ENCODE results near the gene TACO1. TPM values are rescaled to one million over a fixed set of nuclear protein-coding genes. Genes with fewer than 3 reads are reported as not detected.

The TACO1 gene
- polyA plus RNA-seq, 4 donors, result 24.1 to 48.8 (median 32.5) TPM

DNA sequence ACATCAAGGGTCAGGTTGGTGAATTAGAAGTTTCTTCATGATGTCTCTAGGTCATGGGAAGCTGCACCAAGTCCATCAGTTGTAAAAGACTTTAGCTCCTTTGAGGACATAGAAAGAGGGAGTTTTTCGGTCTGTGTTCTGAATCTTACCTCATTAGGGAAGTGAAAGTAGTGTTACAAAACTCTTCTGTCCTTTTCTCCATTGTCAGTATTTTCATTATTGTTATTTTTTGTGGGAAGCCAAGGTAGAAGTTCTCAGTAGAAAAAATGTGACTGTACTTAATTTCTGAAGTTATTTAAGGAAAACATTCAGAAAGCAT lies 45.8 kb downstream of the TACO1 start:
- FAIRE-seq (no peak), DNase-seq (no peak)
- peaks cover 0 to 10% (median 5%) of the 10 kb centered on the region in 3 donors for H3K36me3 ChIP-seq (ENCODE audit: control insufficient read depth in 3 of 3, insufficient read depth in 2 of 3, low read depth in 1 of 3, low read length in 3 of 3)
- WGBS, 3 donors, result 71 to 88% (median 78%) methylated on average over 1 of the region's 1 CpG
- no peak overlapping the region for H3K4me3 ChIP-seq (ENCODE audit: low read depth in 1 of 3, low read length in 3 of 3)
- H3K9me3 ChIP-seq (ENCODE audit: control insufficient read depth in 2 of 2, insufficient read depth in 1 of 2, low read depth in 1 of 2, low read length in 1 of 2), result no peaks in the 10 kb centered on the region
- H3K4me1 ChIP-seq (ENCODE audit: control insufficient read depth in 3 of 3, insufficient read depth in 2 of 3, low read depth in 1 of 3, low read length in 2 of 3), result no peaks in the 10 kb centered on the region
- H3K27ac ChIP-seq (ENCODE audit: low read depth in 1 of 3, low read length in 2 of 3), result no peak overlapping the region
- H3K27me3 ChIP-seq (ENCODE audit: control insufficient read depth in 3 of 3, insufficient read depth in 3 of 3, low read length in 3 of 3), result no peaks in the 10 kb centered on the region

DNA sequence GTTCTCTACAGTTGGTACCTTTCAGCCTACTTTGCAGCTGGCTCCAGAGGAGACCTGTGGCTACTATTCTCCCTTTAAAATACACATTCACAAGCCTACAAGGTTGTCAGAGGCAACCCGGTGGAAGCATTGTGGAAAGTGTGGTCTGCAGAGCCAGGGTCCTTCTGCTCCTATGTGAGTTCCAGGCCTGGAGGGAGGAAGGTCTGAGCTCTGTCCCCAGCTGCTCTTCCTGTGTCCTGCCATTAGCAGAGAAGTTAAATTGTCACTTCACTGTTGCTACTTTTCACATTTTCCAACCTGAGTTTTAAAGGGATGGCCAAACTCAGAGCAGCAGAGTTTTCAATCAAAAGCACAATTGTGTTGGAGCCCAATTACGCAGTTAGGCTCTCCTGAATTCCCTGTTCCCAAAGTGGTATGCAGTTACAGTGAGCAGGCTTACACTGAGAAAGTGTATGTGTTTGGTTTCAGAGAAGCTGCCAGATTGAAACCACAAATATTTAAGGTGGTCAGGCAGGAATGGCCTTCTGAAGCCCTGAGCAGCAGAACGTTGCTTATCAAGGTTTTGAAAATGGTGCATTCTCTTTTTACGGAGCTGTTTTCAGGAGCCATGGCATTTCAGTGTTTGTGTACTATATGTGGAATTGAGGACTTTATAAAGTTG lies 46.5 kb downstream of the TACO1 start:
- Histone ChIP-seq H3K27me3 (ENCODE audit: control insufficient read depth in 3 of 3, insufficient read depth in 3 of 3, low read length in 3 of 3) (no peaks in the 10 kb centered on the region), H3K27ac (ENCODE audit: low read depth in 1 of 3, low read length in 2 of 3) (no peak overlapping the region), H3K9me3 (ENCODE audit: control insufficient read depth in 2 of 2, insufficient read depth in 1 of 2, low read depth in 1 of 2, low read length in 1 of 2) (no peaks in the 10 kb centered on the region), H3K4me3 (ENCODE audit: low read depth in 1 of 3, low read length in 3 of 3) (no peak overlapping the region), H3K4me1 (ENCODE audit: control insufficient read depth in 3 of 3, insufficient read depth in 2 of 3, low read depth in 1 of 3, low read length in 2 of 3) (no peaks in the 10 kb centered on the region), H3K36me3 (ENCODE audit: control insufficient read depth in 3 of 3, insufficient read depth in 2 of 3, low read depth in 1 of 3, low read length in 3 of 3) (peaks cover 0 to 10% (median 6%) of the 10 kb centered on the region in 3 donors)
- no peak for FAIRE-seq
- no peak for DNase-seq
- WGBS, 3 donors, result 84 to 91% (median 88%) methylated on average over 4 of the region's 4 CpGs

DNA sequence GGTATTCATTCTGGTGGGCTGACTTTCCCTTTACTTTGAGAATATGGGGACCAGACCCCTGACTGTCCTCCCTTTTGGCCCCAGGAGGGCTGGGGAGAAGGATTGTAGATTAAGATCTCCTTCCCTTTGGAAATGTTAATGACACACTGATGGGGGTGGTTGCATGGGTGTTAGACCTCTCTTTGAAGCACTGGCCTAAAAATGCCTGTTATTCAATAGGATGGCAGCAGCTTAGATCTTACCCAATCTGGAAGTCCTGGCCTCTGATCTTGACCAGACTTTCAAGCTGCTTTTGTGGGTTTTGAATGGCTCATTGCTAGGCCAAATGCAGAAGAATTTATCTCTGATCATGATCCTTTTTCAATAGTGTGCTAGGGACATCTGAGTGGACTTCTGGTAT lies 47.2 kb downstream of the TACO1 start:
- DNase-seq (no peak), FAIRE-seq (no peak)
- Histone ChIP-seq H3K27ac (ENCODE audit: low read depth in 1 of 3, low read length in 2 of 3) (no peak overlapping the region), H3K4me3 (ENCODE audit: low read depth in 1 of 3, low read length in 3 of 3) (no peak overlapping the region), H3K9me3 (ENCODE audit: control insufficient read depth in 2 of 2, insufficient read depth in 1 of 2, low read depth in 1 of 2, low read length in 1 of 2) (no peaks in the 10 kb centered on the region), H3K27me3 (ENCODE audit: control insufficient read depth in 3 of 3, insufficient read depth in 3 of 3, low read length in 3 of 3) (no peaks in the 10 kb centered on the region), H3K4me1 (ENCODE audit: control insufficient read depth in 3 of 3, insufficient read depth in 2 of 3, low read depth in 1 of 3, low read length in 2 of 3) (no peaks in the 10 kb centered on the region), H3K36me3 (ENCODE audit: control insufficient read depth in 3 of 3, insufficient read depth in 2 of 3, low read depth in 1 of 3, low read length in 3 of 3) (peaks cover 2 to 13% (median 10%) of the 10 kb centered on the region in 3 donors)

GRCh38 chr17:63649813-63650212 lies 49.1 kb downstream of the TACO1 start:
- FAIRE-seq (no peak), DNase-seq (no peak)
- Histone ChIP-seq H3K36me3 (ENCODE audit: control insufficient read depth in 3 of 3, insufficient read depth in 2 of 3, low read depth in 1 of 3, low read length in 3 of 3) (peaks cover 7 to 16% (median 13%) of the 10 kb centered on the region in 3 donors), H3K4me1 (ENCODE audit: control insufficient read depth in 3 of 3, insufficient read depth in 2 of 3, low read depth in 1 of 3, low read length in 2 of 3) (no peaks in the 10 kb centered on the region), H3K4me3 (ENCODE audit: low read depth in 1 of 3, low read length in 3 of 3) (no peak overlapping the region), H3K27ac (ENCODE audit: low read depth in 1 of 3, low read length in 2 of 3) (no peak overlapping the region), H3K9me3 (ENCODE audit: control insufficient read depth in 2 of 2, insufficient read depth in 1 of 2, low read depth in 1 of 2, low read length in 1 of 2) (no peaks in the 10 kb centered on the region), H3K27me3 (ENCODE audit: control insufficient read depth in 3 of 3, insufficient read depth in 3 of 3, low read length in 3 of 3) (no peaks in the 10 kb centered on the region)
- 82 to 100% (median 88%) methylated on average over 1 of the region's 1 CpG for WGBS, 3 donors

DNA sequence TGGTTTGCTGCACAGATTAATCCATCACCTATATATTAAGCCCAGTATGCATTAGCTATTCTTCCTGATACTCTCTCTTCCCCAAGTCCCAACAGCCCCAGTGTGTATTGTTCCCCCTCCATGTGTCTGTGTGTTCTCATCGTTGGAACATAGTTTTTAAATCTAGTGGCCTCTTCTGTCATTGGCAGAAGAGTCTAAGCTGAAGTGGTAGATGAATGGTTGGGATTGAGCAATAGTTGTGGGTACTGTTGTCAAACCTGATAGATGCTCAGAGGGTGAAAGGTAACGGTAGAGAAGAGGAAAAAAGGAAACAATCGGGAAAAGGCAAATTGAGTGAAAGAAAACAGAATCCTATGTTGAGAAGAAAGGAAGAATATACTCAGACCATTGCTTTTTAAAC lies 51.4 kb downstream of the TACO1 start:
- no peak for FAIRE-seq

GRCh38 chr17:63653050-63653449 lies 52.4 kb downstream of the TACO1 start:
- no peak overlapping the region for H3K4me3 ChIP-seq (ENCODE audit: low read depth in 1 of 3, low read length in 3 of 3)
- no peak for FAIRE-seq
- no peaks in the 10 kb centered on the region for H3K27me3 ChIP-seq (ENCODE audit: control insufficient read depth in 3 of 3, insufficient read depth in 3 of 3, low read length in 3 of 3)
- DNase-seq, result no peak
- no peaks in the 10 kb centered on the region for H3K4me1 ChIP-seq (ENCODE audit: control insufficient read depth in 3 of 3, insufficient read depth in 2 of 3, low read depth in 1 of 3, low read length in 2 of 3)
- no peaks in the 10 kb centered on the region for H3K9me3 ChIP-seq (ENCODE audit: control insufficient read depth in 2 of 2, insufficient read depth in 1 of 2, low read depth in 1 of 2, low read length in 1 of 2)
- H3K27ac ChIP-seq (ENCODE audit: low read depth in 1 of 3, low read length in 2 of 3), result no peak overlapping the region
- peaks cover 7 to 15% (median 13%) of the 10 kb centered on the region in 3 donors for H3K36me3 ChIP-seq (ENCODE audit: control insufficient read depth in 3 of 3, insufficient read depth in 2 of 3, low read depth in 1 of 3, low read length in 3 of 3)
- 28 to 43% (median 35%) methylated on average over 2 of the region's 2 CpGs for WGBS, 3 donors

More for the DNA sequence above, 51.4 kb downstream of the TACO1 start:
- no peak overlapping the region for H3K4me3 ChIP-seq (ENCODE audit: low read depth in 1 of 3, low read length in 3 of 3)
- no peak for DNase-seq
- no peaks in the 10 kb centered on the region for H3K9me3 ChIP-seq (ENCODE audit: control insufficient read depth in 2 of 2, insufficient read depth in 1 of 2, low read depth in 1 of 2, low read length in 1 of 2)
- H3K4me1 ChIP-seq (ENCODE audit: control insufficient read depth in 3 of 3, insufficient read depth in 2 of 3, low read depth in 1 of 3, low read length in 2 of 3), result no peaks in the 10 kb centered on the region
- WGBS, 3 donors, result 75 to 82% (median 82%) methylated on average over 3 of the region's 3 CpGs
- H3K36me3 ChIP-seq (ENCODE audit: control insufficient read depth in 3 of 3, insufficient read depth in 2 of 3, low read depth in 1 of 3, low read length in 3 of 3), result peaks cover 7 to 11% (median 10%) of the 10 kb centered on the region in 3 donors
- no peaks in the 10 kb centered on the region for H3K27me3 ChIP-seq (ENCODE audit: control insufficient read depth in 3 of 3, insufficient read depth in 3 of 3, low read length in 3 of 3)
- no peak overlapping the region for H3K27ac ChIP-seq (ENCODE audit: low read depth in 1 of 3, low read length in 2 of 3)

DNA sequence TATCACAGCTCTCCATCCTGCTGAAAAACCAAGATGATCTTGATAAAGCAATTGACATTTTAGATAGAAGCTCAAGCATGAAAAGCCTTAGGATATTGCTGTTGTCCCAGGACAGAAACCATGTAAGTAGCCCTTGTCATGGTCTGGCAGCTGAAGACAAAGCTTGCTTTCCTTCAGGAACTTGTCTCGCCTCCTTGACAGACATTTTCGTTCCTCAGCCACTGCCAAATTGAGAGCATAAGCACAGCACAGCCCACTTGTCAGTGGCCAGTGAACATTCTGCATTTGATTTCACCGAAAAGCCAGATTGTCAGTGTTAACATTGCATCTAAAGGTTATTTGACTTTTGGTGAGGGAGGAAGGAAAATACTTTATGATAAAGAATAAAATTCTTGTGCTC lies 57.1 kb downstream of the TACO1 start:
- DNase-seq (no peak), FAIRE-seq (no peak)
- H3K4me3 ChIP-seq (ENCODE audit: low read depth in 1 of 3, low read length in 3 of 3), result no peak overlapping the region
- H3K9me3 ChIP-seq (ENCODE audit: control insufficient read depth in 2 of 2, insufficient read depth in 1 of 2, low read depth in 1 of 2, low read length in 1 of 2), result no peaks in the 10 kb centered on the region
- 94 to 95% (median 94%) methylated on average over 3 of the region's 3 CpGs for WGBS, 3 donors
- H3K27ac ChIP-seq (ENCODE audit: low read depth in 1 of 3, low read length in 2 of 3), result no peak overlapping the region
- H3K36me3 ChIP-seq (ENCODE audit: control insufficient read depth in 3 of 3, insufficient read depth in 2 of 3, low read depth in 1 of 3, low read length in 3 of 3), result peaks cover 6 to 18% (median 17%) of the 10 kb centered on the region in 3 donors
- no peaks in the 10 kb centered on the region for H3K27me3 ChIP-seq (ENCODE audit: control insufficient read depth in 3 of 3, insufficient read depth in 3 of 3, low read length in 3 of 3)
- no peaks in the 10 kb centered on the region for H3K4me1 ChIP-seq (ENCODE audit: control insufficient read depth in 3 of 3, insufficient read depth in 2 of 3, low read depth in 1 of 3, low read length in 2 of 3)

All from small intestine (tissue), 7 donors.